HG02981 (cell line): ENCODE results near the gene MUTYH.
"Not testable (repeated sequence)": the region's sequence is repeated elsewhere in the genome, so short reads cannot be mapped to it uniquely, and the experiment has no call there.

ENCODE experiments used
- ATAC-seq: cut with Tn5 transposase; IDR thresholded peaks from one replicate; pipeline ENCODE4 v1.9.1; 2021; ENCODE audit warnings: mild to moderate bottlenecking, moderate library complexity; ENCODE audit not compliant: unreplicated experiment

The MUTYH gene

DNA sequence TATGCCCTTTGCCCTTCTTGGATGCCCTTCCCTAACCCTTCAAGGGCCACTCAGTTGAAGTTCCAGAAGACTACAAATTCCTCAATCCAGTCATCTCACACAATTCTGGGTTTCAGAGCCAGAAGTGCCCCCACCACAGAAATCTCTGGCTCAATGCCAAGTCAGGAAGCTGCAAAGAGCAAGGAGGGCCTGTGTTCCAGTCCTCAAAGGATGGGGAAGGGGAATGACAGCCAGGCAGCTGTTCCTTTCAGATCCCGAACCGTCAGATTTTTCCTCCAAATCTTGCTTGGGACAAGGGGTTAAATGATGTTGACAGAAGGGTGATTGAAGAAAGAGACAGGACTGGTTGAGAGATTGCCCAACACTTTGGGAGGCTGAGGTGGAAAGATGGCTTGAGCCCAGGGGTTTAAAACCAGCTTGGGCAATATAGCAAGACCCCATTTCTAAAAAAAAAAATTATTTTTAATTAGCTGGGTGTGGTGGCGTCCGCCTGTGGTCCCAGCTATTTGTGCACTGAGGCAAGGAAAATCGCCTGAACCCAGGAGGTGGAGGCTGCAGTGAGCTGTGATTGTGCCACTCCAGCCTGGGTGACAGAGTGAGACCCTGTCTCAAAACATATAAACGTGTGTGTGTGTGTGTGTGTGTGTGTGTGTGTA is 14.3 kb downstream of the MUTYH start:
- no peak for ATAC-seq

DNA sequence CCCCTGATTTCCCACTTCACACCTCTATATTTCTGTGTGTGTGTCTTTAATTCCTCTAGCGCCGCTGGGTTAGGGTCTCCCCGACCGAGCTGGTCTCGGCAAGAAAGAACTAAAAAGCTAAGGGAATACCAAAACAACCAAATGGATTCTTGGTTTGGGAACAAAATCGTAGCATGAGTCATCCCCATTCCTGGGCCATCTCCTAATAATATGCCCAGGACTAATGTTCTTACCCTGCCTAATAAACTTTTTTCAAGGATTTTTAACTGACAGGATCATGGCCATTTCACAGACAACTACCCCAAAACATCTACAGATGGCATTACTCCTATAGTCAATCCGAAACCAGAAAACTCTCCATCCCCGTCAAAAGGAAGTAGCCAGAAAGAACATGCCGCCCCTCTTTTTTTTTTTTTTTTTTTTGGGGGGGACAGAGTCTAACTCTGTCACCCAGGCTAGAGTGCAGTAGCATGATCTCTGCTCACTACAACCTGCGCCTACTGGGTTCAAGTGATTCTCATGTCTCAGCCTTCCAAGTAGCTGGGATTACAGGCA is 17.7 kb downstream of the MUTYH start:
- ATAC-seq = no peak

DNA sequence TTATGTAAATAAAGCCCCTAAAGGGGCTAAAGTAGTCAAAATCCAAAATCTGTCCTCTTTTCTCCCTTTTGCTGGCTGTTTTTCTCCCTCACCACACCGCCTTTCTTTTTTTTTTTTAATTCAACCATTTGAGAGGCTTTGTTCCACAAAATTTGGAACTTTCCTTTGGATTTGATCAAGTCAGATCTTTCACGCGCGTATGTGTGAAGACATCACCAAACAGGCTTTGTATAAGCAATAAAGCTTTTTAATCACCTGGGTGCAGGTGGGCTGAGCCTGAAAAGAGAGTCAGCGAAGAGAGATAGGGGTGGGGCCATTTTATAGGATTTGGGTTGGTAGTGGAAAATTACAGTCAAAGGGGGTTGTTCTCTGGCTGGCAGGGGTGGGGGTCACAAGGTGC is 18.8 kb downstream of the MUTYH start:
- ATAC-seq = no peak

DNA sequence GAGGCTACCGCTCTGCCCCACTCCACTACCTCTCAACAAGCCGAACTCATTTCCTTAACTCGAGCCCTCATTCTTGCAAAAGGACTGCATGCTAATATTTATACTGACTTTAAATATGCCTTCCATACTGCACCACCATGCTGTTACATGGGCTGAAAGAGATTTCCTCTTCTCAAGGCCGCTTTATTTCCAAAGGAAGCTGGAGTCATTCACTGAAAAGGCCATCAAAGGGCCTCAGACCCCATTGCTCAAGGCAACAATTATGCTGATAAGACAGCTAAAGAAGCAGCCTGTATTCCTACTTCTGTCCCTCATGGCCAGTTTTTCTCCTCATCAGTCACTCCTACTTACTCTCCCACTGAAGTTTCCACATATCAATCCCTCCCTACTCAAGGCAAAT is 20.5 kb downstream of the MUTYH start:
- ATAC-seq = no peak

DNA sequence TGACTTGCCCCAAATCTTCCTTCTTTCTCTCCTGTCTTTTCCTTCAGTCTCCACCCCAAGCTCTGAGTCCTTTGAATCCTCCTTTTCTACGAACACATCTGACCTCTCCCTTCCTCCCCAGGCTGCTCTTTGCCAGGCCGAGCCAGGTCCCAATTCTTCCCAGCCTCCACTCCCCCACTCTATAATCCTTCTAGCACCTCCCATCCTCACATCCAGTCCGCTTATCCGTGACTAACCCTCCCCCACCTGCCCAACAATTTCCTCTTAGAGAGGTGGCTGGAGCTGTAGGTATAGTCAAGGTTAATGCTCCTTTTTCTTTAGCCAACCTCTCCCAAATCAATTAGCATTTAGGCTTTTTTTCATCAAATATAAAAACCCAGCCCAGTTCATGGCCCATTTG is 23.1 kb downstream of the MUTYH start:
- ATAC-seq = no peak

DNA sequence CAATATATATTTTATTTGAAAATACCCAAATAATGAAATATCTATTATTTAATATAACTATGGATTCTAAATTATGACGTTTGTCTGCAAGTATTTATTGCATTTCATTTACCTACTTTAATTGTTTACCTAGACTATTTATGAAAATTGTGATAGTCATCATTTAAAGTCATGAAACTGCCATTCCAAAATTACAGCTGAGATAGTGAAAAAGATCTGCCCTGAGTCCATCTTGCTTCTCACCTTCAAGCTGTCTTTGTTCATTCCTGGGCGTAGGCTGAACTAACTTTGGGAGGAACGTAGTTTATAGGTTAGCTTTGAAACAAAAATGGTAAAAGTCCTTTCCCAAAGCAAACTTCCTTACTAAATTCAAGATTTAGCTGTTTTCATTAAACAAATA is 26.0 kb downstream of the MUTYH start:
- no peak for ATAC-seq

DNA sequence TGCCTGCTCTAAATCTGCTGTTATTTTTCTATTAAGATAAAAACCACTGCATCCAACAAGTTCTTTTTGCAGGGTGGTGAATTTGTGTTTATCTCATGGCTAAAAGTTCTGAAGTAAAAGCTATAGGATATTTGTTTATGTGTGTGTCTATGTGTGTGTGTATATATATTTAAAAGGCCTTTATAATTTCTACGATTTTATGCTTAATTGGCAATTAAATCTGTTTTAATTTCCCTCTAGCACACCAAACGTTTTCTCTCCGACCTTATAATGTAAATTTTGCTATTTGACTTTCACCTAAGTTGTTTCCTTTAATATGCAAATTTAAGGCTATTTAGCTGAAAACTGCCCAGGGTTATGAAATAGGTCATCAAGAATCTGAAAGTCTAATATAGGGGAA is 33.3 kb downstream of the MUTYH start:
- no peak for ATAC-seq

DNA sequence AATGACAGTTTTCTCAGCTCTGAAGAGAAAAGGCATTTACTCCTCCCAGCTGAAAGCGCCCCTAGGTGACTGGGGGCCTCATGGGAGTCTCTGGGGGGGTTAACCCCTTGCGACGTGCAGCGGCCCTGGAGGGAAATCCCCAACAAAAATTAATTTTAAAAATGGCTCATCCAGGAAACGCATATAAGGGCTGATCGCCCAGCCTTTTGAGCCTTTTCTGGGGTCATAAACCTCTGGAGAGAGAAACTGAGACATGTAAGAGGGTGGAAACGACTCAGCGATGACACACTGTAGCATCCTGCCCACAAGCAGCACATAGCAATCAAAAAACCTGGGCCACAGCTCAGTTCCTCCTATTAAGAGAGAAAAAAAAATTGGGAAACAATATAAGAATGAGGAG is 33.9 kb downstream of the MUTYH start:
- ATAC-seq = no peak

DNA sequence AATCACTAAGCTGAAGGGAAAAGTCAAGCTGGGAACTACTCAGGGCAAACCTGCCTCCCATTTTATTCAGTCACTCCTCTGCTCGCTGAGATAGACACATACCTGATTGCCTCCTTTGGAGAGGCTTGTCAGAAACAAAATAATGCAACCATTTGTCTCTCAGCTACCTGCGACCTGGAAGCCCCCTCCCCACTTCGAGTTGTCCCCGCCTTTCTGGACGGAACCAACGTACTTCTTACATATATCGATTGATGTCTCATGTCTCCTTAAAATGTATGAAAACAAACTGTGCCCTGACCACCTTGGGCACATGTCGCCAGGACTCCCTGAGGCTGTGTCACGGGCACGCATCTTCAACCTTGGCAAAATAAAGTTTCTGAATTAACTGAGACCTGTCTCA is 35.0 kb downstream of the MUTYH start:
- no peak for ATAC-seq

DNA sequence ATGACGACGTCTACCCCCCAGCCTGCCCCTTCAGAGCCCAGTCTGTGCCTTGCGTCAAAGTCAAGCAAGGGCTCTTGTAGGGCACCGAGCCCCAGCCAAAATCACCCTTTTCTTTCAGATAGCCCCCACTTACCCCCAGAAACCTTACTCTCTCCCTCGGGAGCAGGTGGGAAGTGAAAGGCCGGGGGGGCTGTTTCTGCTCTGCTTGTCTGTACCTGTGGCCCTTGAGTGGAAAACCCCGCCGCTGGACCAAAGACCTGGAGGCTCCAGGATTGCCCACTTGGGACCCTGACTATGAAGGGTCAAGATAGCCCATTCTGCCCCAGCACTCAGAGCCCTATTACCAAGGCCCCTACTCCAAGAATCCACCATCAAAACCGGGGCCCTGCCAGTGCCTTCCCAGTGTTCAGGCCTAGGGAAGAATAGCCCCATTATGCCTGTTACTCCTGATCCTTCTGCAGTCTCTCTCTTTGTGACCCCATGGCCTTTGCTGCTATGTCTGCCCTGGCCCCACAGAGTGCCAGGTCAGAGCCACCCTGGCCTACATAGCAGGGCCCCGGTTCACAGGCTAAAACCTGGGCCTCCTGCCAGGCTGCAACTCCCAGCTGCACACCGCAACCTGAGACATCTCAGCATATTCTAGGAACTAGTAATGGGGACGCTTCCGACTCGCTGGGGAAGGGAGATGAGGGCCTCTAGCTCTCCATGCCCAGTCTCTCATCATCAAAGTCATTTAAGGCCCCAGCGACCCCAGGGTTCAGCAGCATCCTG is 35.7 kb downstream of the MUTYH start:
- ATAC-seq = no peak

DNA sequence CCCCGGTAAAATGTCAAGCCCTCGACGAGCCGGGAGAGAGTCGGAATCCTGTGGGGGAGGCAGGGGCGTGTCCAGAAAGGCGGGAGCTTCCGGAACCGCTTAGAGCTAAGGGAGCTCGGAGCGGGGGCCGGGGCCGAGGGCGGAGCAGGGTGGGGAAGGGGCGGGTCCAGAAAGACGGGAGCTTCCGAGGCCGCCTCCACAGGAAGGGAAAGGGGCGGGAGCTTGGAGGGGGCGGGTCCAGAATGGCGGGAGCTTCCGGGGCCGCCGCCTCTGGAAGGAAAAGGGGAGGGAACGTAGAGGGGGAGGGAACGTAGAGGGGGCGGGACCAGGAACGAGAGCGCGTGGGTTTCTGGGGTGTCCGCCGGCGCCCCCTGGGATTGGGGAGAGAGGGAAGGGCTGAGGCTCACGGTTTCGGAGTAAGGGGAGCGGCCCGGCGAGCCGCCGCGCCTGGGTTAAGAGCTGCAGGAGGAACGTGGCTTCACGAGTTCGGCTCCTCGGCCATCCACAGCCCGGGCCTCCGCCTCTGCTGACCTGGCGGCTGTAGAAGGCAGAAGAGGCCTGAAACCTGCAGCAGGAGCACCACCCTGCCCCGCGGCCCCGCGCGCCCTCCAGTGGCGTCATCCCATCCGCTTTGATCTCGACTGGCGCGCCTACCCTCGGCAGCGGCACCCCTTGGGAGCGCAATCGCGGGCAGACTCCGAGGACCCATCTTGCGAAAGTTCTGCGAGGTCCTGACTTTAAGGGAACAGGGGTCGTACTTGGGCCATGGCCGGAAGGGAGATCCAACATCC is 36.5 kb downstream of the MUTYH start:
- ATAC-seq = peak; percentile 68

DNA sequence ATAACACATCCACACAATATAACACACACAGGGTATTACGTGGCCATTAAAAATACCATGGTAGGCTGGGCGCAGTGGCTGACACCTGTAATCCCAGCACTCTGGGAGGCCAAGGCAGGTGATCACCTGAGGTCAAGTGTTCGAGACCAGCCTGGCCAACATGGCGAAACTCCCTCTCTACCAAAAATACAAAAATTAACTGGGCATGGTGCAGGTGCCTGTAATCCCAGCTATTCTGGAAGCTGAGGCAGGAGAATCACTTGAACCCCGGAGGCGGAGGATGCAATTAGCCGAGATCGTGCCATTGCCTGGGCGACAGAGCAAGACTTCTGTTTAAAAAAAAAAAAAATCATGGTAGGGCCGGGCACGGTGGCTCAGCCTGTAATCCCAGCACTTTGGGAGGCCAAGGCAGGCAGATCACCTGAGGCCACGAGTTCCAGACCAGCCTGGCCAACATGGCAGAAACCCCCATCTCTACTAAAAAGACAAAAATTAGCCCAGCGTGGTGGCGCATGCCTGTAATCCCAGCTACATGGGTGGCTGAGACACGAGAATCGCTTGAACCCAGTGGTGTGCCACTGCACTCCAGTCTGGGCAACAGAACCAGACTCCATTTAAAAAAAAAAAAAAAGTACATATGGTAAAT is 37.6 kb downstream of the MUTYH start:
- ATAC-seq = no peak

DNA sequence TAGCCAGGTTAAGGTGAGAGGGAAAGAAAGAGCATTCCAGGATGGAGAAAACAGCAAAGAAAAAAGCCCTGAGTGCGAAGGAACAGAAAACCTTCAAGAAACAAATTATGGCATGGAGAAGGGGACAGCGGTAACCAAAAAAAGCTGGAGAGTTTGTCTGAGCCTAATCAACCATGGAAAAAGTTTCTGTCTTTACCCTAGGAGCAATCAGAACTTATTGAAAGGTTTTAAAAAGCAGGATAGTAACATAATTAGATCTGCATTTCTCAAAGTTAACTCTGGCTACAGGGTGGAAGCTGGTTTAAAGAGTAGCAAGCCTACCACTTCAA is 39.6 kb downstream of the MUTYH start:
- ATAC-seq = no peak

DNA sequence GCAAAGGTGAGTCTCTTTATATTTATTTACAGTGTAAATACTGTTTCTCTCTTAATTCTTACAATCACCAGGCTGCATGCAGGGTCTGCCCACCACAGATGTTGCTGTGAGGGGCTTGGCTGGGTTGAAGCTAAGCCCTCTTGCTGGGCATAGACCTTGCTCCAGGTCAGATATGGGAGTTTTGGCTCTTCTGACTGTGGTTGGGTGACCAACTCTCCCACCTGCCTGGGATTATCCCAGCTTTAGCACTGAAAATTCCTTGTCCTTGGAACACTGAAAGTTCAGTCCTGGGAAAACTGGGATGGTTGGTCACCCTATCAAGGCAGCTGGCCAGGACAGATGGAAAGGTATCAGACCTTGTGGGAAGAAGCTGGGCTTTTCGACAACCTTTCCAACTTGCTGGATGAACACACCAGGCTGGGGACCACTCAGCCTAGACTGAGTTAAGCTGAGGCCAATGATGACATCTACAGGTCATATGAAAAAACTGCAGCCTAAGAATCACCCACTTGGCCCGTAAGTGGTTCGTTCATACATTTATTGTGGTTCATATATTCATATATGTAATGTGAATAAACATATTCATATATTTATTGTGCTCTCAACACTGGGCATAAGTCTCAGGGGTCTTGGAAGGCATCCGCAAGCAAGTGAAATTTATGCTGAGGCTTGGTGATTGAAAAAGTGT is 40.1 kb downstream of the MUTYH start:
- ATAC-seq = no peak

DNA sequence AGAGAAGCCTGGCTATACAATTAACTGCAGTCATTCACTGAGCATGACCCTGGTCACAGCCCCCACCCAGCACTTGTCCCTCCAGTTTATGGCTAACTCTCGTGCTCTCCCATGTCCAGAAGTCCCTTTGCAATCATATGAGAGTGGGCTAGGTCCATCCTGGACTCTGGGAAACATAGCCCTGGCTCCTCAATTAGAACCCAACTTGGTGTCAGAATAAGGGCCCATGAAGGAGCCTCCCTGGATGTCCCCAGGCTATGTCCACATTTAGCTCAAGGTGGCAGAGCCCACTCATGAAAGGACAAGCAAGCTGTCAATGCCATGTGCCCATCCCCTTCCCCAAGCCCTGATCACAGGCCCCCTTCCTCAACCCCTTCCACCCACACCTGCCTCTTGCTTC is 40.9 kb downstream of the MUTYH start:
- no peak for ATAC-seq

DNA sequence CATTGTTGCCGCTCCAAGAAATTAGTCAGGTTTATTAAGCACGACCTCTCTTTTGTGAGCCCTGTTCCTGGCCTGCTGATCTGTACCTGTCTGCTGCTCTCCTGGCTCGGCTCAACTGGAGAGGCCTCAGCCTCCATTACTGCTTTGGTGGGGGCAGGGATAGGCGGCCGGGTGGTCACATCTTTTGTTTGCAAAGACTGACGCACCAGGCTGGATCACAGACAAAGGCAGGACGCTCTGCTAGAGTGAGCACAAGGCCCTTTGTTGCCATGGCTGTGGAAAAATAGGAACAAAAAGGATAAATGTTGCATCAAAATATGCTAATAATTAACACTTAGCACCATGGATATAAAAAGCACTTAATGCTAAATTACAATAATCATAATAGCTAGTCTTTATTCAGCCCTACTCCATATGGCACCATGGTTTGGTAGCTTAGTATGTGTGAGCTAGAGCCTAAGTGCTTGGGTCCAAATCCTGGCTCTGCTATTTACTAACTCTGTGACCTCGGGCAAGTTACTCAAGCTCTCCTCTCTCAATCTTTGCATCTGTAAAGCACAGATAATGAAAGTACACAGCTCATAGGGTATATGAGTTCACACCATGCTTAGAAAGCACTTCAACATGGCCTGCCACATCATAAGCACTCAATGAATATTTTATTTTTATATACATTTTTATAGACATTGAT is 42.4 kb downstream of the MUTYH start:
- no peak for ATAC-seq

DNA sequence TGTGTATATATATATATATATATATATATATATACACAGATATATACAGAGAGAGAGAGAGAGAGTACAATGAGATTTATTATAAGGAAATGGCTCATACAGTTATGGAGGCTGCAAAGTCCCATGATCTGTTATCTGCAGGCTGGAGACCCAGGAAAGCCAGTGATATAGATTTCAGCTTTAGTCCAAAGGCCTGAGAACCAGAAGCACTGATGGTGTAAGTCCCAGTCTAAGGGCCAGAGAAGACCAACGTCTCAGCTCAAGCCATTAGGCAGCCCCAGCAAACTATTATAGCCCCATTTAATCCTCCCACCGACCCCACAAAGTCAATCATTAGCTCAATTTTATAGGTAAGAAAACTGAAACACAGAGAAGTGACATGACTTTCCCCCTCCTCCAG is 48.5 kb downstream of the MUTYH start:
- ATAC-seq = no peak

DNA sequence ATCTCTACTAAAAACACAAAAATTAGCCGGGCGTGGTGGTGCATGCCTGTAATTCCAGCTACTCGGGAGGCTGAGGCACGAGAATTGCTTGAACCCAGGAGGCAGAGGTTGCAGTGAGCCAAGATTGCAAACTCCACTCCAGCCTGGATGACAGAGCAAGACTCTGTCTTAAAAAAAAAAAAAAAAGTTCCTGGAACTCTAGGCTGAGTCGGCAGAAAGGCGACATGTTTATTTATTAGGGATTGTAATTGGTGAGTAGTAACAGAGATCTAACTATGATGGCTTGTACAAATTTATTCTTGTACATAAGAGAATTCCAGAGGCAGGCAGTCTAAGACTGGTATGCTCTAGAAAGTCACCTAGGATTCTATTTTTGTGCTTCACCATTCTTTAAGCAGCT is 49.2 kb downstream of the MUTYH start:
- not testable (repeated sequence) for ATAC-seq

DNA sequence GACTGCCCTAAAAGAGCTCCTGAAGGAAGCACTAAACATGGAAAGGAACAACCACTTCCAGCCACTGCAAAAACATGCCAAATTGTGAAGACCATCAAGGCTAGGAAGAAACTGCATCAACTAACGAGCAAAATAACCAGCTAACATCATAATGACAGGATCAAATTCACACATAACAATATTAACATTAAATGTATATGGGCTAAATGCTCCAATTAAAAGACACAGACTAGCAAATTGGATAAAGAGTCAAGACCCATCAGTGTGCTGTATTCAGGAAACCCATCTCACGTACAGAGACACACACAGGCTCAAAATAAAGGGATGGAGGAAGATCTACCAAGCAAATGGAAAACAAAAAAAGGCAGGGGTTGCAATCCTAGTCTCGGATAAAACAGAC is 53.7 kb downstream of the MUTYH start:
- ATAC-seq = not testable (repeated sequence)

DNA sequence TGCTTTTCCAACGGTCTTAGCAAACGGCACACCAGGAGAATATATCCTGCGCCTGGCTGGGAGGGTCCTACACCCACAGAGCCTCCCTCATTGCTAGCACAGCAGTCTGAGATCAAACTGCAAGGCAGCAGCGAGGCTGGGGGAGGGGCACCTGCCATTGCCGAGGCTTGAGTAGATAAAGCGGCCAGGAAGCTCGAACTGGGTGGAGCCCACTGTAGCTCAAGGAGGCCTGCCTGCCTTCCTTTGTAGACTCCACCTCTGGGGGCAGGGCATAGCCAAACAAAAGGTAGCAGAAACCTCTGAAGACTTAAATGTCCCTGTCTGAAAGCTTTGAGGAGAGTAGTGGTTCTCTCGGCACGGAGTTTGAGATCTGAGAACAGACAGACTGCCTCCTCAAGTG is 55.4 kb downstream of the MUTYH start:
- ATAC-seq = not testable (repeated sequence)
